Measurements from ENCODE around the gene TNP1.

DNA sequence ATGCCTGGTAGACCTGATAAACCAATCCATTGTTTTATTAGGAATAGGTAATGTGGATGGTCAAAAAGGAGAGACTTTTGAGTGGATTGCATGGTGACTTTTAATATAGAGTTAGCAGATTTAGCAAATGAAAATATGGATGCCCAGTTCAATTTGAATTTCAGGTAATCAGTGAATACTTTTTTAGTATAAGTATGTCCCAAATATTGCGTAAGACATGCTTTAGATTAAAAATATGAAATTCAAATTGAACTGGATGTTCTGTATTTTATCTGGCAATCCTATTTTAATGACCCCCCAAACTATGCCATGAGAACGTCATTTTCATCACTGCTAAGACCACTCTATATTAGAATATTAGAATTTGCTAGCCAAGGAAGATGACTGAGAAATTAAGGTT, 30.3 kb upstream of the TNP1 start:
- TF ChIP-seq TAF1 (IDR thresholded peaks at IDR 0.05; ENCODE audit: low read depth, low read length) (no peak), SPI1 (IDR thresholded peaks at IDR 0.05; ENCODE audit: low read depth, low read length) (no peak), POLR2A (IDR thresholded peaks at IDR 0.05; ENCODE audit: low read depth, low read length) (no peak), POLR2AphosphoS5 (IDR thresholded peaks at IDR 0.05; ENCODE audit: low read depth, low read length) (no peak)
